ENCODE data around the gene NDC1.
"Not testable (repeated sequence)": the region's sequence is repeated elsewhere in the genome, so short reads cannot be mapped to it uniquely, and the experiment has no call there.

The NDC1 gene

GRCh38 chr1:53821380-53821779, 16.7 kb downstream of the NDC1 start:
- no peak for FAIRE-seq

- FAIRE-seq, result no peak
Observed at GRCh38 chr1:53819387-53819786, 18.7 kb downstream of the NDC1 start.

- FAIRE-seq, result not testable (repeated sequence)
Observed at GRCh38 chr1:53816584-53816983, 21.5 kb downstream of the NDC1 start.

- not testable (repeated sequence) for FAIRE-seq
Observed at GRCh38 chr1:53815484-53815883, 22.6 kb downstream of the NDC1 start.

GRCh38 chr1:53811414-53811851, 26.7 kb downstream of the NDC1 start:
- no peak for FAIRE-seq

GRCh38 chr1:53810497-53810896, 27.6 kb downstream of the NDC1 start:
- no peak for FAIRE-seq

GRCh38 chr1:53810007-53810406, 28.1 kb downstream of the NDC1 start:
- no peak for FAIRE-seq

GRCh38 chr1:53807916-53808315, 30.2 kb downstream of the NDC1 start:
- no peak for FAIRE-seq

- no peak for FAIRE-seq
Observed at GRCh38 chr1:53804791-53805505, 33.1 kb downstream of the NDC1 start.

GRCh38 chr1:53804181-53804580, 33.9 kb downstream of the NDC1 start:
- no peak for FAIRE-seq

- FAIRE-seq, result no peak
Observed at GRCh38 chr1:53800621-53801020, 37.5 kb downstream of the NDC1 start.

GRCh38 chr1:53799141-53799540, 39.0 kb downstream of the NDC1 start:
- FAIRE-seq, result no peak

GRCh38 chr1:53792806-53793205, 45.3 kb downstream of the NDC1 start:
- FAIRE-seq, result no peak

GRCh38 chr1:53787655-53788054, 50.4 kb downstream of the NDC1 start:
- no peak for FAIRE-seq

GRCh38 chr1:53783056-53783455, 55.0 kb downstream of the NDC1 start:
- FAIRE-seq, result no peak

- no peak for FAIRE-seq
Observed at GRCh38 chr1:53781654-53782053, 56.4 kb downstream of the NDC1 start.

- FAIRE-seq, result no peak
Observed at GRCh38 chr1:53777272-53777671, 60.8 kb downstream of the NDC1 start.

GRCh38 chr1:53771648-53772047, 66.4 kb downstream of the NDC1 start:
- FAIRE-seq, result no peak

GRCh38 chr1:53769780-53770179, 68.3 kb downstream of the NDC1 start:
- no peak for FAIRE-seq

- FAIRE-seq, result peak; percentile 5
Observed at GRCh38 chr1:53769184-53769583, 68.9 kb downstream of the NDC1 start.

GRCh38 chr1:53766831-53767405, 71.2 kb downstream of the NDC1 start:
- no peak for FAIRE-seq

- FAIRE-seq, result no peak
Observed at GRCh38 chr1:53766194-53766742, 71.8 kb downstream of the NDC1 start.

- FAIRE-seq, result no peak
Observed at GRCh38 chr1:53765657-53766056, 72.4 kb downstream of the NDC1 start.

- FAIRE-seq, result no peak
Observed at GRCh38 chr1:53763911-53764310, 74.2 kb downstream of the NDC1 start.

GRCh38 chr1:53763461-53763860, 74.6 kb downstream of the NDC1 start:
- FAIRE-seq, result no peak
